ENCODE data around the gene LUZP4. TPM values are rescaled to one million over a fixed set of nuclear protein-coding genes. Genes with fewer than 3 reads are reported as not detected.
"Not testable (repeated sequence)": the region's sequence is repeated elsewhere in the genome, so short reads cannot be mapped to it uniquely, and the experiment has no call there.

Gene LUZP4
- total and polyA plus RNA-seq, 2 experiments from 2014 or later = not detected

DNA sequence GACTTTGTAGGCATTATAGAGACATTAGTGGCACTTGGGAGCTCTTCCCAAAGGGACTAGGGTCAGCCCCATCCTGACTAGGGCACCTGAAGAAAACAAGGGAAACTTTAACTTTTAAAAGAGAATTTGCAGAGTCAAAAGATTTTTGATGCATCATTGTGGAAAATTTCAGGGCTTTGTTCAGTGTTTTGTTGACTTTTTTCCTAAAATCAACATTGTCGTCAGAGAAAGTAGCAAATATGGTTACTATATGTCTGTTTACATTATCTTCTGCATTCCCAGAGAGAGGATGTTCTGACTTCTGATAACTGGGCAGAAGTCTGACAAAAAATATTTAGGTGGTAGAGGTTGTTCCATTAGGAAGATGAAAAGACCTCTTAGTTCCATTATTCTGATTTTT is 51.9 kb downstream of the LUZP4 start (continued):
- no peak for TF ChIP-seq CREB1 (CRISPR knock-in tag; IDR thresholded peaks at IDR 0.05; ENCODE audit: low read depth)
- TF ChIP-seq, protein P1, sequence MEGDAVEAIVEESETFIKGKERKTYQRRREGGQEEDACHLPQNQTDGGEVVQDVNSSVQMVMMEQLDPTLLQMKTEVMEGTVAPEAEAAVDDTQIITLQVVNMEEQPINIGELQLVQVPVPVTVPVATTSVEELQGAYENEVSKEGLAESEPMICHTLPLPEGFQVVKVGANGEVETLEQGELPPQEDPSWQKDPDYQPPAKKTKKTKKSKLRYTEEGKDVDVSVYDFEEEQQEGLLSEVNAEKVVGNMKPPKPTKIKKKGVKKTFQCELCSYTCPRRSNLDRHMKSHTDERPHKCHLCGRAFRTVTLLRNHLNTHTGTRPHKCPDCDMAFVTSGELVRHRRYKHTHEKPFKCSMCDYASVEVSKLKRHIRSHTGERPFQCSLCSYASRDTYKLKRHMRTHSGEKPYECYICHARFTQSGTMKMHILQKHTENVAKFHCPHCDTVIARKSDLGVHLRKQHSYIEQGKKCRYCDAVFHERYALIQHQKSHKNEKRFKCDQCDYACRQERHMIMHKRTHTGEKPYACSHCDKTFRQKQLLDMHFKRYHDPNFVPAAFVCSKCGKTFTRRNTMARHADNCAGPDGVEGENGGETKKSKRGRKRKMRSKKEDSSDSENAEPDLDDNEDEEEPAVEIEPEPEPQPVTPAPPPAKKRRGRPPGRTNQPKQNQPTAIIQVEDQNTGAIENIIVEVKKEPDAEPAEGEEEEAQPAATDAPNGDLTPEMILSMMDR (conservative IDR thresholded peaks at IDR 0.05; ENCODE audit: low read depth in 2 of 2) = no peak
- TF ChIP-seq ZNF114 (CRISPR knock-in tag; IDR thresholded peaks at IDR 0.05) = no peak
- no peak for TF ChIP-seq JUNB (IDR thresholded peaks at IDR 0.05; ENCODE audit: unreplicated experiment)

DNA sequence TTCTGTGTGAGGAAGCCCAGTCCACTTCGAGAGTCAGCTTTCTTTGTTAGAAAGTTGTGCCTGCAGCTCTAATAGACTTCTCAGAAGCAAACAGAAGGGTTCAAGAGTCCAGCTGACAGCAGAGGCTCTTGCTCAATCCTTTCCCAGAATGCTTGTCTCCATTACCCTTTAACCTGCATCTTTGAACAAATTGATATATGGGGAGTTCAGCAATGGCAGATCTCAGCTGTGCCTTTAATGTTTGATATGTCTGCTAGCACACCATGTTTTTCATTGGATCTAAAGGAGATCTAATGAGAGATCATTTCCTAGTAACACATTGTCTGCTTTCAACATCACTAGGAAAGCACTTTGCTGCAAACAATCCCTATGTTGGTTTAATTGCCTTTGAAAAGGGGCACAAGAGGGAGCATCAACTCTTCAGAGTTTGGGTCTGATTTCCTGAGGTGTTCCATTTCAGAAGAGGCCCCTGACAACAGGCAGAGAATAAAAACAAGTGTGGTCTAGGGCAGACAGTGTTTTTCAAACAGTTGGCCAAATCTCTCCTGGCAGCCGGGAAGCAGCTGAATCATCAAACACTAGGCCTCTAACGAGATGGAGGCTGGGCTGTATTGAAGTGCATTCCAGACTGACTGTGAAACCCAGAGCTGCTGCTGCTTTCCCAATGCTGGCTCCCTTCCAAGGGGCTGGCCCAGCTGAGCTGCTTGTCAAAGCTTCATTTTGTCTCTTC is 55.5 kb downstream of the LUZP4 start:
- H3K4me1 Mint-ChIP-seq = peaks cover 19% of the 10 kb centered on the region; the same call in 2 of the 3 replicates
- Histone ChIP-seq H3F3A (replicated peaks; ENCODE audit: low read depth) (no peaks in the 10 kb centered on the region), H3K27ac (ENCODE audit: low read depth) (peak overlapping the region; percentile 62; the same call in 1 of the 2 replicates), H3K27me3 (ENCODE audit: insufficient read depth) (no peaks in the 10 kb centered on the region), H2AFZ (no peak overlapping the region), H3K4me3 (no peak overlapping the region), H3K36me3 (ENCODE audit: insufficient read depth) (no peaks in the 10 kb centered on the region), H3K9me2 (ENCODE audit: insufficient read depth) (no peaks in the 10 kb centered on the region), H4K20me1 (replicated peaks; ENCODE audit: insufficient read depth) (no peaks in the 10 kb centered on the region), H3K4me1 (ENCODE audit: insufficient read depth) (peaks cover 12% of the 10 kb centered on the region), H3K4me2 (no peak overlapping the region), H3K79me2 (replicated peaks; ENCODE audit: insufficient read depth) (no peaks in the 10 kb centered on the region)
- peaks cover 6% of the 10 kb centered on the region; the same call in 2 of the 3 replicates for H3K36me3 Mint-ChIP-seq (ENCODE audit: low read depth)
- H3K27ac Mint-ChIP-seq = no peak overlapping the region
- DNase-seq (ENCODE audit: low spot score) (peak; percentile 55), ATAC-seq (peak; percentile 88)
- no peak overlapping the region for H3K4me3 Mint-ChIP-seq
- H3K9me3 Mint-ChIP-seq = peaks cover 11% of the 10 kb centered on the region
- TF ChIP-seq POLR2AphosphoS5 (IDR thresholded peaks at IDR 0.05; ENCODE audit: low read depth) (no peak), STAT1 (IDR thresholded peaks at IDR 0.05; ENCODE audit: unreplicated experiment) (no peak), ZNF114 (CRISPR knock-in tag; IDR thresholded peaks at IDR 0.05) (no peak)
- H3K27me3 Mint-ChIP-seq (ENCODE audit: insufficient read depth, low read depth, poor library complexity) = no peaks in the 10 kb centered on the region

DNA sequence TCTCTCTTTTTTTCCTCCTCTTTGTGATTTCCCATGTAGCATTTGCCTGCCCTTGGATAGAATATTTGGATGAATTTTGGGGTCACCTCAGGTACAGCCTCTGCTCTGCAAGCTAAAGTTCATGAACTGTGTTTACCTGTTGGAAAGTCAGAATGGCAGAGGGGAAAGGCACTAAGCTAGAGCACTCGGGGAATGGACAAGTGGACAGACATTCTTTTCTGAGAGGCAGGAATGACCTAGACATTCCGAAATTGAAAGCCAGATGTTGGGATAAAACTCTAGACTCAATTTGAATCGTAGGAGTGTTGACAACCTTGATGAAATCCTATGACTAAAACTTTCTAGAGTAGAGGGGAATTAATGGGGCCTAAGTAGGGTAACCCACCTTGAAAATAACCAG is 56.1 kb downstream of the LUZP4 start:
- H3K9me2 ChIP-seq (ENCODE audit: insufficient read depth) = no peaks in the 10 kb centered on the region
- H3K4me1 Mint-ChIP-seq = peaks cover 21% of the 10 kb centered on the region
- peaks cover 6% of the 10 kb centered on the region; the same call in 2 of the 3 replicates for H3K36me3 Mint-ChIP-seq (ENCODE audit: low read depth)
- no peak overlapping the region for H3K27ac ChIP-seq (ENCODE audit: low read depth)
- no peaks in the 10 kb centered on the region for H4K20me1 ChIP-seq (replicated peaks; ENCODE audit: insufficient read depth)
- H3F3A ChIP-seq (replicated peaks; ENCODE audit: low read depth) = no peaks in the 10 kb centered on the region
- H3K4me3 Mint-ChIP-seq = no peak overlapping the region
- H3K79me2 ChIP-seq (replicated peaks; ENCODE audit: insufficient read depth) = no peaks in the 10 kb centered on the region
- H2AFZ ChIP-seq = no peak overlapping the region
- TF ChIP-seq, protein P1 (conservative IDR thresholded peaks at IDR 0.05; ENCODE audit: low read depth in 2 of 2) = no peak
- TF ChIP-seq, protein P2, sequence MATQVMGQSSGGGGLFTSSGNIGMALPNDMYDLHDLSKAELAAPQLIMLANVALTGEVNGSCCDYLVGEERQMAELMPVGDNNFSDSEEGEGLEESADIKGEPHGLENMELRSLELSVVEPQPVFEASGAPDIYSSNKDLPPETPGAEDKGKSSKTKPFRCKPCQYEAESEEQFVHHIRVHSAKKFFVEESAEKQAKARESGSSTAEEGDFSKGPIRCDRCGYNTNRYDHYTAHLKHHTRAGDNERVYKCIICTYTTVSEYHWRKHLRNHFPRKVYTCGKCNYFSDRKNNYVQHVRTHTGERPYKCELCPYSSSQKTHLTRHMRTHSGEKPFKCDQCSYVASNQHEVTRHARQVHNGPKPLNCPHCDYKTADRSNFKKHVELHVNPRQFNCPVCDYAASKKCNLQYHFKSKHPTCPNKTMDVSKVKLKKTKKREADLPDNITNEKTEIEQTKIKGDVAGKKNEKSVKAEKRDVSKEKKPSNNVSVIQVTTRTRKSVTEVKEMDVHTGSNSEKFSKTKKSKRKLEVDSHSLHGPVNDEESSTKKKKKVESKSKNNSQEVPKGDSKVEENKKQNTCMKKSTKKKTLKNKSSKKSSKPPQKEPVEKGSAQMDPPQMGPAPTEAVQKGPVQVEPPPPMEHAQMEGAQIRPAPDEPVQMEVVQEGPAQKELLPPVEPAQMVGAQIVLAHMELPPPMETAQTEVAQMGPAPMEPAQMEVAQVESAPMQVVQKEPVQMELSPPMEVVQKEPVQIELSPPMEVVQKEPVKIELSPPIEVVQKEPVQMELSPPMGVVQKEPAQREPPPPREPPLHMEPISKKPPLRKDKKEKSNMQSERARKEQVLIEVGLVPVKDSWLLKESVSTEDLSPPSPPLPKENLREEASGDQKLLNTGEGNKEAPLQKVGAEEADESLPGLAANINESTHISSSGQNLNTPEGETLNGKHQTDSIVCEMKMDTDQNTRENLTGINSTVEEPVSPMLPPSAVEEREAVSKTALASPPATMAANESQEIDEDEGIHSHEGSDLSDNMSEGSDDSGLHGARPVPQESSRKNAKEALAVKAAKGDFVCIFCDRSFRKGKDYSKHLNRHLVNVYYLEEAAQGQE (IDR thresholded peaks at IDR 0.05; ENCODE audit: unreplicated experiment) = no peak
- no peaks in the 10 kb centered on the region for H3K27me3 ChIP-seq (ENCODE audit: insufficient read depth)
- no peak overlapping the region for H3K4me3 ChIP-seq
- H3K4me1 ChIP-seq (ENCODE audit: insufficient read depth) = peaks cover 9% of the 10 kb centered on the region
- ATAC-seq (no peak), DNase-seq (ENCODE audit: low spot score) (no peak)
- H3K9me3 Mint-ChIP-seq = peaks cover 11% of the 10 kb centered on the region
- no peaks in the 10 kb centered on the region for H3K36me3 ChIP-seq (ENCODE audit: insufficient read depth)
- H3K4me2 ChIP-seq = no peak overlapping the region
- no peaks in the 10 kb centered on the region for H3K27me3 Mint-ChIP-seq (ENCODE audit: insufficient read depth, low read depth, poor library complexity)
- no peak overlapping the region for H3K27ac Mint-ChIP-seq

DNA sequence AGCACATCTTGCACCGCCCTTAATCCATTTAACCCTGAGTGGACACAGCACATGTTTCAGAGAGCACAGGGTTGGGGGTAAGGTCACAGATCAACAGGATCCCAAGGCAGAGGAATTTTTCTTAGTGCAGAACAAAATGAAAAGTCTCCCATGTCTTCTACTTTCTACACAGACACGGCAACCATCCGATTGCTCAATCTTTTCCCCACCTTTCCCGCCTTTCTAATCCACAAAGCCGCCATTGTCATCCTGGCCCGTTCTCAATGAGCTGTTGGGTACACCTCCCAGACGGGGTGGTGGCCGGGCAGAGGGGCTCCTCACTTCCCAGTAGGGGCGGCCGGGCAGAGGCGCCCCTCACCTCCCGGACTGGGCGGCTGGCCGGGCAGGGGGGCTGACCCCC is 57.2 kb downstream of the LUZP4 start:
- peaks cover 15% of the 10 kb centered on the region for H3K4me1 Mint-ChIP-seq
- not testable (repeated sequence) for H3F3A ChIP-seq (replicated peaks; ENCODE audit: low read depth); H3K36me3 ChIP-seq (ENCODE audit: insufficient read depth); DNase-seq (ENCODE audit: low spot score); H3K4me3 ChIP-seq; ATAC-seq; H3K27me3 Mint-ChIP-seq (ENCODE audit: insufficient read depth, low read depth, poor library complexity); H3K4me1 ChIP-seq (ENCODE audit: insufficient read depth); H3K27ac ChIP-seq (ENCODE audit: low read depth); H2AFZ ChIP-seq; H3K4me3 Mint-ChIP-seq; H3K27ac Mint-ChIP-seq; H3K79me2 ChIP-seq (replicated peaks; ENCODE audit: insufficient read depth); H4K20me1 ChIP-seq (replicated peaks; ENCODE audit: insufficient read depth); H3K9me2 ChIP-seq (ENCODE audit: insufficient read depth); H3K4me2 ChIP-seq; H3K27me3 ChIP-seq (ENCODE audit: insufficient read depth); H3K36me3 Mint-ChIP-seq (ENCODE audit: low read depth)
- peaks cover 11% of the 10 kb centered on the region for H3K9me3 Mint-ChIP-seq
